ENCODE measurements around the gene ARHGAP26. TPM values are rescaled to one million over a fixed set of nuclear protein-coding genes. Genes with fewer than 3 reads are reported as not detected.

Gene ARHGAP26
- total RNA-seq, 4 donors from 2014 or later = 11.0 to 23.3 (median 14.3) TPM

DNA sequence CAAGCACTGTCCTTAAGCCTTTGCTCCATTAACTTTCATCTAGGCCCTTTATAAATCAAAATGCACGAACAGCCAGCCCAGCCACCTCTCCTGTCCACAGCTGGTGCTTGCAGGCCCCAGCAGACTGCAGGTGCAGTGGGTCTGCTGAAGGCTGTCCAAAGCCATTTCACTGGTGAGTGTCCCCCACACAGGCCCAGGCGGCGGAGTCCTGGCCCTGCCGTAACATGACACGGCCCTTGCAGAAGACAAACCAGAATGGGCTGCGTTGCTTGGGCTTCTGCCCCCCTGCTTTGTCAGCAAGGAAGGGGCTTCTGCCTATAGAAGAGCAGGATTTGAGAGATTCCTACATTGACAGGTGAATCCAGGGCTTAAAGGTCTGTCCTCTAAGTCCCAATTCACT is 444.7 kb downstream of the ARHGAP26 start:
- no peak for DNase-seq (ENCODE audit: low spot score in 2 of 2)
- TF ChIP-seq POLR2A (IDR thresholded peaks at IDR 0.05) = no peak
- no peak for TF ChIP-seq CTCF (IDR thresholded peaks at IDR 0.05)
- no peak overlapping the region for H3K4me3 ChIP-seq (ENCODE audit: low read depth, poor library complexity, severe bottlenecking)
- 40 to 82% methylated on average over 2 to 6 of the region's 6 CpGs for WGBS, 2 donors
- intact Hi-C loops (cut with DNase I; ENCODE audit: low total_unique reads) = no loop called here

GRCh38 chr5:143215690-143216089 is 445.5 kb downstream of the ARHGAP26 start:
- WGBS, 2 donors = 91% methylated on average over 6 of the region's 6 CpGs
- TF ChIP-seq POLR2A (IDR thresholded peaks at IDR 0.05) (no peak), CTCF (IDR thresholded peaks at IDR 0.05) (no peak)
- no peak for DNase-seq (ENCODE audit: low spot score in 2 of 2)
- intact Hi-C loops (cut with DNase I; ENCODE audit: low total_unique reads) = no loop called here
- no peak overlapping the region for H3K4me3 ChIP-seq (ENCODE audit: low read depth, poor library complexity, severe bottlenecking)

GRCh38 chr5:143216211-143216610 is 446.0 kb downstream of the ARHGAP26 start:
- H3K4me3 ChIP-seq (ENCODE audit: low read depth, poor library complexity, severe bottlenecking) = no peak overlapping the region
- intact Hi-C loops (cut with DNase I; ENCODE audit: low total_unique reads) = no loop called here
- WGBS, 2 donors = 82 to 84% methylated on average over 9 of the region's 9 CpGs
- peak in 1 of 2 donors; percentile 63 for DNase-seq (ENCODE audit: low spot score in 2 of 2)
- no peak for TF ChIP-seq POLR2A (IDR thresholded peaks at IDR 0.05)
- no peak for TF ChIP-seq CTCF (IDR thresholded peaks at IDR 0.05)

- 76 to 77% methylated on average over 10 of the region's 10 CpGs for WGBS, 2 donors
- H3K4me3 ChIP-seq (ENCODE audit: low read depth, poor library complexity, severe bottlenecking) = no peak overlapping the region
- DNase-seq (ENCODE audit: low spot score in 2 of 2) = peak in 1 of 2 donors; percentile 64
- TF ChIP-seq POLR2A (IDR thresholded peaks at IDR 0.05) = no peak
- no peak for TF ChIP-seq CTCF (IDR thresholded peaks at IDR 0.05)
- intact Hi-C loops (cut with DNase I; ENCODE audit: low total_unique reads) = no loop called here
These were observed 447.1 kb downstream of the ARHGAP26 start for GRCh38 chr5:143217065-143217803.

- DNase-seq (ENCODE audit: low spot score in 2 of 2) = no peak
- WGBS, 2 donors = 96% methylated on average over 2 of the region's 2 CpGs
- intact Hi-C loops (cut with DNase I; ENCODE audit: low total_unique reads) = no loop called here
- TF ChIP-seq POLR2A (IDR thresholded peaks at IDR 0.05) (no peak), CTCF (IDR thresholded peaks at IDR 0.05) (no peak)
- H3K4me3 ChIP-seq (ENCODE audit: low read depth, poor library complexity, severe bottlenecking) = no peak overlapping the region
These were observed 447.6 kb downstream of the ARHGAP26 start for GRCh38 chr5:143217804-143218160.

Measured in lower leg skin (tissue), 4 donors.